GM12801 (cell line): Measurements from ENCODE around the gene SUSD4.

ENCODE experiments used
- TF ChIP-seq, protein P1 (sequence below): IDR thresholded peaks from one replicate; pipeline ENCODE4 v1.5.1; 2011; ENCODE audit warnings: control low read depth; ENCODE audit not compliant: insufficient read length; ENCODE audit errors: extremely low read depth

Gene SUSD4

DNA sequence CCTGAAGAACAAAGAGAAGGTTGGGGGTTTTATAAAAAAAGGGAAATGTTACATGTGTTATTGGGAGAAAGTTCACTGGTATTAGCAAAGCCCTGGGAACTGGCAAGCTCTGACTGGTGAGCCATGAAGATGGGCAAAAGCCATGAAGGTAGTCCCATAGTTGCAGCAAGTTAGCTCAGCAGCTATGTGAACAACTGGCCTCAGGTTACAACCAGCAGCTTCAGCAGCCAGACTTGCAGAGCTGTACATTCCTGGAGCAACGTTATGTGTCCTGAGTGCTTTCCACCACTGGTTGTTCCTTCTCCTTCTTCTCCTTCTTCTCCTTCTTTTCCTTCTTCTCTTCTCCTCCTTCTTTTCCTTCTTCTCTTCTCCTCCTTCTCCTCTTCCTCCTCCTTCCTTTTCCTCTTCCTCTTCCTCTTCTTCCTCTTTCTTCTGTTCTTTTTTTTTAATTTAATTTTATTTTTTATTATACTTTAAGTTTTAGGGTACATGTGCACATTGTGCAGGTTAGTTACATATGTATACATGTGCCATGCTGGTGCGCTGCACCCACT lies 164.8 kb downstream of the SUSD4 start:
- TF ChIP-seq, protein P1, sequence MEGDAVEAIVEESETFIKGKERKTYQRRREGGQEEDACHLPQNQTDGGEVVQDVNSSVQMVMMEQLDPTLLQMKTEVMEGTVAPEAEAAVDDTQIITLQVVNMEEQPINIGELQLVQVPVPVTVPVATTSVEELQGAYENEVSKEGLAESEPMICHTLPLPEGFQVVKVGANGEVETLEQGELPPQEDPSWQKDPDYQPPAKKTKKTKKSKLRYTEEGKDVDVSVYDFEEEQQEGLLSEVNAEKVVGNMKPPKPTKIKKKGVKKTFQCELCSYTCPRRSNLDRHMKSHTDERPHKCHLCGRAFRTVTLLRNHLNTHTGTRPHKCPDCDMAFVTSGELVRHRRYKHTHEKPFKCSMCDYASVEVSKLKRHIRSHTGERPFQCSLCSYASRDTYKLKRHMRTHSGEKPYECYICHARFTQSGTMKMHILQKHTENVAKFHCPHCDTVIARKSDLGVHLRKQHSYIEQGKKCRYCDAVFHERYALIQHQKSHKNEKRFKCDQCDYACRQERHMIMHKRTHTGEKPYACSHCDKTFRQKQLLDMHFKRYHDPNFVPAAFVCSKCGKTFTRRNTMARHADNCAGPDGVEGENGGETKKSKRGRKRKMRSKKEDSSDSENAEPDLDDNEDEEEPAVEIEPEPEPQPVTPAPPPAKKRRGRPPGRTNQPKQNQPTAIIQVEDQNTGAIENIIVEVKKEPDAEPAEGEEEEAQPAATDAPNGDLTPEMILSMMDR = no peak

DNA sequence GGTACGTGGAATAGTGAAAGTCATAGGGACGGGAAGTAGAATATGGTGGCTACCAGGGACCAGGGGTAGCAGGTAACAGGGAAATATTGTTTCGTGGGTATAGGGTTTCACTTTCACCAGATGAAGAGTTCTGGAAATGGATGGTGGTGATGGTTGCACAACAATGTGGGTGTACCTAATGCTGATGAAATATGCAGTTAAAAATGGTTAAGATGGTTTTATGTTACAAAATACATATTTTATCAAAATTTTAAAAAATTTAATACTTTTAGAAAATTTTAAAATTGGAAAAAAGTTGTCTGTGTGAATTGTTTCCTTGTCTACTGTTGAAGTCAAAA lies 165.4 kb downstream of the SUSD4 start:
- TF ChIP-seq, protein P1 = no peak

DNA sequence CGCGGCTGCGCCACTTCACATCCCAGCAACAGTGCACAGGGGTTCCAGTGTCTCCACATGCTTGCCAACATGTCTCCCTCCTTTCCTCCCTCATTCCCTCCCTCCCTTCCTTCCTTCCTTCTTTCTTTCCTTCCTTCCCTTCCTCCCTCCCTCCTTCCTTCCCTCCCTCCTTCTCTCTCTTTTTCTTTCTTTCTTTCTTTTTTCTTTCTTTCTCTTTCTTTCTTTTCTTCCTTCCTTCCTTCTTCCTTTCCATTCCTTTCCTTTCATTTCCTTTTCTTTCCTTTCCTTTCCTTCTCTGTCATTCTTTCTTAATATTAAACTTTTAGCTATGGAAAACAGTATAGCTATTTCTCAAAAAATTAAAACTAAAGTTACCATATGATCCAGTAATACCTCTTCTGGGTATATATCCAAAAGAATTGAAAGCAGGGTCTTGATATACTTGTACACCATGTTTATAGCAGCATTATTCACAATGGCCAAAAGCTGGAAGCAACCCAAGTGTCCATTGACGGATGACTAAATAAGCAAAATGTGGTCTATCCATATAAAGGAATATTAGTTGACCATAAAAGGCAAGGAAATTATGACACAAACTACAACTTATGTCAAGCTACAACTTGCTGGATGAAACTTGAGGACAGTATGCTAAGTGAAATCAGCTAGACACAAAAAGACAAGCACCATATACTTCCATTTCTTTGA lies 165.9 kb downstream of the SUSD4 start:
- TF ChIP-seq, protein P1 = no peak

DNA sequence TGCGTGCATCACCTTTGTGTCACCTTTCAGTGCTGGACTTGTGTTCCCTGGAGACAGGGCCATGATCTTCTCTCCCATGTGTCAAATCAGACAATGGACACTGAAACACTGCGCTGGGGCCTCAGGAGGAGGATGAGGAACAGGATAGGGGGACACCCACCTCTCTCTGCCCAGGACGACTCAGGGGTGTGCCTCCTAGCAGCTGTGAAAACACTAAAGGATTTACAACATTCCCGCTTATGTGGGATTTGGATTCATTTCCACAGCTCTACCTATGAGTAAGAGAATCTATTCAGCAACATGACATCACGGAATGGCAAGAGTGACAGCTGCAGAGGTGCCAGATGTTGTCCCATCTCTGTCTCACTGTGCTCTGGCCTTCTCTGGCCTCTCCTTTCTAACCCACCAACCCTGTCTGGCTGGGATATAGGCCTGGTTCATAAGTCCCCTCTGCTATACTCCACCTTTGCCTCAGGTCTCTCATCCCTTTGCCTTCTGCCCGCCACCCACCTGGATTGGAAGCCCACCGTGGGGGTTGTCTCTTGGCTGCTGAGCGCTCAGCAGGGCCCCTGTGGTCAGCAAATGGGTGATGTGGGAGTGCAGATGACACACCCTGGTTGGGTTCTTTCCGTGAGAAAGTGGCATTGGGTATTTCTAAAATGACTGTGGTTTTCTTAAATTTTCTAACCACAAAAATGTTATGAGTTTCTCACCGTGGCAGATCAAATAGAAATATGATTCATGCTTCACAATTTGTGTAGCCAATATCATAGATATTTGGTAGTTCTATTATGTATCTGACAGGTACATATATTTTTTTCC lies 173.9 kb downstream of the SUSD4 start:
- TF ChIP-seq, protein P1 = no peak

DNA sequence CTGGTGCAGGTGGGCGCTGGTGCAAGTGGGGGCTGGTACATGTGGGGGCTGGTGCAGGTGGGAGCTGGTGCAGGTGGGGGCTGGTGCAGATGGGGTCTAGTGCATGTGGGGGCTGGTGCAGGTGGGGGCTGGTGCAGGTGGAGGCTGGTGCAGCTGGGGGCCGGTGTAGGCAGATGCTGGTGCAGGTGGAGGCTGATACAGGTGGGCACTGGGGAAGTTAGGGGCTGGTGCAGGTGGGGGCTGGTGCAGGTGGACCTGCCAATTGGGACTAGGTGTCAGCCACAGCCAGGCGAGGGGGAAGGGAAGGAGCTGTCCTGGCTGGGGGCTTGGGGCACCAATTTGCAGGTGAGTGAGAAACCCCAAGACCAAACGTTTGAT lies 174.5 kb downstream of the SUSD4 start:
- TF ChIP-seq, protein P1 = no peak

DNA sequence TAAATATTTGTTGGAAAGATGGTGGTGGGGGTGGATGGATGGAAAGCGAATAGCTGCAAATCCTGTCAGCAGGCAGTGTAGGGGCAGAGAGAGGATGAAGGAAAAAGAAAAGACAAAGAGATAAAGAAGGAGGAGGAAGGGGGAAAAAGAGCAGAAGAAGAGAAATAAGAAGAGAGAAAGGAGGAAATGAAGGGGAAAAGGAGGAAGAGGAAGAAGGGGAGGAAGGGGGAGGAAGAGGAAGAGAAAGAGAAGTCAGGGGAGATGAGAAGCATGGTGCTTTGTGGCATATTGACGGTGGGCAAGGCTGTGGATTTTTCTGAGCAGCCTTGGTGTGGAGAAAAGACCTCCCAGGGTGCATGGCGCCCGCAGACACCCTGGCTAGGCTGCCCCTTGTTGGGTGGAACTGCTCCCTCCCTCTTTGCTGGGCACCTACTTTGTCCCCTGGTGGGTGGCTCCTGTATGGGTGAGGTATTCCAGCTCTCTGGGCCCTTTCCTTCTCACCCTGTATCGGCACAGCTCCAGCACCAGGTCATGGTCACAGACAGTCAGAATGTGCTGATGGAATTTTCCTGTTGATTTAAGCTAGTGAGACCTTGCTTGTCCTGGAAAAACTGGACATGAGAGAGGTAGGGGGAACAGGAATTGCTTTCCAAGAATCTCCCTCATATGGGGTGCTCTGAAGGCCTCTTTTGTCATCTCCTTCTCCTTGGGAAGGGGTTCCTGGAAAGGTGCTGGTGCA lies 175.2 kb downstream of the SUSD4 start:
- TF ChIP-seq, protein P1 = no peak

DNA sequence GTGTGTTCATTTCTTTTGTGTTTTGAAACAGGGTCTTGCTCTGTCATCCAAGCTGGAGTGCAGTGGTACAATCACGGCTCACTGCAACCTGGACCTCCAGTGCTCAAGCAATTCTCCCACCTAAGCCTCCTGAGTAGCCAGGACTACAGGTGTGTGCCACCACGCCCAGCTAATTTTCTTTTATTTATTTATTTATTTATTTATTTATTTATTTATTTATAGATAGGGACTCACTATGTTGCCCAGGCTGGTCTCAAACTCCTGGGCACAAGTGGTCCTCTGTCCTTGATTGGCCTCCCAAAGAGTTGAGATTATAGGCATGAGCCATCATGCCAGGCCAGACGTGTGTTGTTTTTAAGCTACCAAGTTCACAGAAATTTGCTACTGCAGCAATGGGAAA lies 177.2 kb downstream of the SUSD4 start:
- TF ChIP-seq, protein P1 = no peak
